C4-2B (cell line): ENCODE measurements around the gene PKHD1.

ENCODE experiments used
- ZFX ChIP-seq: fragments of 450-650 bp; IDR thresholded peaks from 2 replicates; pipeline ENCODE4 v1.6.1; 2017
- TF ChIP-seq, protein P1 (sequence below): fragments of 450-650 bp; conservative IDR thresholded peaks from 2 replicates; pipeline ENCODE4 v1.5.1; 2017; ENCODE audit warnings: mild to moderate bottlenecking

- TF ChIP-seq, protein P1, sequence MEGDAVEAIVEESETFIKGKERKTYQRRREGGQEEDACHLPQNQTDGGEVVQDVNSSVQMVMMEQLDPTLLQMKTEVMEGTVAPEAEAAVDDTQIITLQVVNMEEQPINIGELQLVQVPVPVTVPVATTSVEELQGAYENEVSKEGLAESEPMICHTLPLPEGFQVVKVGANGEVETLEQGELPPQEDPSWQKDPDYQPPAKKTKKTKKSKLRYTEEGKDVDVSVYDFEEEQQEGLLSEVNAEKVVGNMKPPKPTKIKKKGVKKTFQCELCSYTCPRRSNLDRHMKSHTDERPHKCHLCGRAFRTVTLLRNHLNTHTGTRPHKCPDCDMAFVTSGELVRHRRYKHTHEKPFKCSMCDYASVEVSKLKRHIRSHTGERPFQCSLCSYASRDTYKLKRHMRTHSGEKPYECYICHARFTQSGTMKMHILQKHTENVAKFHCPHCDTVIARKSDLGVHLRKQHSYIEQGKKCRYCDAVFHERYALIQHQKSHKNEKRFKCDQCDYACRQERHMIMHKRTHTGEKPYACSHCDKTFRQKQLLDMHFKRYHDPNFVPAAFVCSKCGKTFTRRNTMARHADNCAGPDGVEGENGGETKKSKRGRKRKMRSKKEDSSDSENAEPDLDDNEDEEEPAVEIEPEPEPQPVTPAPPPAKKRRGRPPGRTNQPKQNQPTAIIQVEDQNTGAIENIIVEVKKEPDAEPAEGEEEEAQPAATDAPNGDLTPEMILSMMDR, result no peak
- TF ChIP-seq ZFX, result no peak
These were observed 87.3 kb downstream of the PKHD1 start for GRCh38 chr6:52000064-52000463.
